GM23338 (cell line): ENCODE measurements around the gene TRMT44.

Experiments
- CTCF ChIP-seq, 2 experiments: fragments of 200-600 bp in 1 of 2; sonication (generic) in 1 of 2; conservative IDR thresholded peaks; 2 replicates each; pipeline versions ENCODE4 v1.5.1 to v1.6.1; 2016 to 2017; ENCODE audit warnings: antibody characterized with exemption in 2 of 2, low read depth in 2 of 2, mild to moderate bottlenecking in 2 of 2, moderate library complexity in 1 of 2
- EZH2 ChIP-seq: fragments of 200-600 bp; sonication (generic); IDR thresholded peaks from one replicate; pipeline ENCODE4 v1.8.0; 2017; ENCODE audit warnings: antibody characterized with exemption, mild to moderate bottlenecking, low read depth; ENCODE audit not compliant: unreplicated experiment
- POLR2AphosphoS5 ChIP-seq: IDR thresholded peaks from 2 replicates; pipeline ENCODE4 v1.6.1; 2016; ENCODE audit warnings: antibody characterized with exemption, low read depth
- REST ChIP-seq: IDR thresholded peaks from one replicate; pipeline ENCODE4 v1.6.1; 2018; ENCODE audit warnings: antibody characterized with exemption; ENCODE audit not compliant: unreplicated experiment

- TF ChIP-seq CTCF (conservative IDR thresholded peaks at IDR 0.05; ENCODE audit: low read depth in 2 of 2): no peak
- TF ChIP-seq REST: no peak
- TF ChIP-seq POLR2AphosphoS5: no peak
- TF ChIP-seq EZH2: no peak
These were observed 30.8 kb downstream of the TRMT44 start for GRCh38 chr4:8471211-8471875.
